Stimulated activated CD4-positive, alpha-beta T cell treated with anti-CD3 and anti-CD28 coated beads, Interleukin-2, amount 100 ng/mL, for 4 hours (primary cell): ENCODE measurements around the gene RABIF.
A peak's percentile ranks its signal among the peaks of the same experiment; 100 is the strongest.
"Not testable (repeated sequence)": the region's sequence is repeated elsewhere in the genome, so short reads cannot be mapped to it uniquely, and the experiment has no call there.

ENCODE experiments used
- DNase-seq: peaks from one replicate; pipeline ENCODE4 v3.0.0-alpha.2; 2020; ENCODE audit warnings: low read depth

Gene RABIF

DNA sequence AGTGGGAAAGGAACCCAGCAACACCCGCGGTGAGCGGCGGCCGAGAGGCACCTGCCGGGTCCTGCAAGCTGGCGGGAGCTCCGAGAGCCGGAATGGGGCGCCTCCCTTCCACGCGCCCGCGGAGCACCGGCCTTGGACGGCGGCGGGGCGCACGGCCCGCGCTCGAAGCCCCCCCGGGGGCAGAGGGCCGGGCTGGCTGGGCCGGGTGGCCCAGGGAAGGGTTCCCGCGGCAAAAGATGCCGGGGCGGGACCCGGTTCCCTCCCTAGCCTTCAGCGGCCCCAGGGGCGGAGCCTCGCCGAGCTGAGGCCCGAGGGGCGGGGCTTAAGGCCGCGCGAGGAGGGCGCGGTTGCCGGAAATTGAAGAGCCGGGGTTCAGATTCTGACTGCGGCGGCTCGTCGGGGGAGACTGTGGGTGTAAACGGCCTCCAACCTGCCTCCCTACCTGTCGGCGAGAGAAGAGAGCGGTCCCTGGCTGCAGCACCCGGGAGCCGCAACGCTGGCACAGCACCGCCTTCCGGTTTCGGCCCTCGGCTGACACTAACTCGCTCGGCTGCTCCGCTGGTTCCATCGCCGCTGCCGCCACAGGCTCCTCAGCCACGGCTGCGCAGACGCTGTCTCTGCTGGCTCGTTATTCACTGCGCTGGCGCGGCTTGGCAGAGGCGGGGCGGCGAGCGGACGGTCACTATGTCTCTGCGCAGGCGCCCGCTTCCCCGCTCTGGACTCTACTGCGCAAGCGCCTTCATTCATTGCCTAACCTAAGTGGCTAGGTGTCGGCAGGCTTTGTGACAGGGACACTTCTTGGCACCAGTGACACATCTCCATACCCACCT, at the start of gene RABIF:
RABIF (minus strand) TSS at position 619 of the 830 bp plus-strand sequence; CDS start at position 568, 51 bp downstream.
- DNase-seq: peak; percentile 94

DNA sequence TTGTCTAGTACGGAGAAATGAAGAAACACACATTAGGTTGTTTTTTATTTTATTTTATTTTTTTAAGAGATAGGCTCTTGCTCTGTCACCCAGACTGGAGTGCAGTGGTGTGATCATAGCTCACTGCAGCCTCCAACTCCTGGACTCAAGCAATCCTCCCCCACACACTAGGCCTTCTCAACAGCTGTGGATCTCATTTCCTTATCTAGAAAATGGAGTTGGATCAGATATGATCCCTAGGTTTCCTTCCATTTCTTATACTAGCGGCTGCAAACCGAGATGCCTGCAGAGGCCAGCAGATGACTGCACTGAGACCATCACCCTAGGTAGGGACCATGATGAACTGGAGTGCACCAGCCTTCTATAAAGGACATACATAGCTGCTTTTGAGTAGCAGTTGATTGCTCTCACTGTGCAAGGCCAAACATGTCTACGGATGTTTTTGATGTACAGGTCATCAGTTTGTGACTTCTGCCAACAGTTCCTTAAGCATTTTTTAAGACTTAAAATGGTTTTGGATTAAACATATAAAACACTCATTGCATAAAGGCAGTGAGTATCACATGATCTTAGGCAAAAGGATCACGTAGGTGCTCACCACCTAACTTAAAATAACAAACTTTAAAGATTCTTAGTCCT, 49.5 kb upstream of the RABIF start:
- no peak for DNase-seq

DNA sequence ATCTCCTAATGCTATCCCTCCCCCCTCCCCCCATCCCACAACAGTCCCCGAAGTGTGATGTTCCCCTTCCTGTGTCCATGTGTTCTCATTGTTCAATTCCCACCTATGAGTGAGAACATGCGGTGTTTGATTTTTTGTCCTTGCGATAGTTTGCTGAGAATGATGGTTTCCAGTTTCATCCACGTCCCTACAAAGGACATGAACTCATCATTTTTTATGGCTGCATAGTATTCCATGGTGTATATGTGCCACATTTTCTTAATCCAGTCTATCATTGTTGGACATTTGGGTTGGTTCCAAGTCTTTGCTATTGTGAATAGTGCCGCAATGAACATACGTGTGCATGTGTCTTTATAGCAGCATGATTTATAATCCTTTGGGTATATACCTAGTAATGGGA, 47.5 kb upstream of the RABIF start:
- not testable (repeated sequence) for DNase-seq

DNA sequence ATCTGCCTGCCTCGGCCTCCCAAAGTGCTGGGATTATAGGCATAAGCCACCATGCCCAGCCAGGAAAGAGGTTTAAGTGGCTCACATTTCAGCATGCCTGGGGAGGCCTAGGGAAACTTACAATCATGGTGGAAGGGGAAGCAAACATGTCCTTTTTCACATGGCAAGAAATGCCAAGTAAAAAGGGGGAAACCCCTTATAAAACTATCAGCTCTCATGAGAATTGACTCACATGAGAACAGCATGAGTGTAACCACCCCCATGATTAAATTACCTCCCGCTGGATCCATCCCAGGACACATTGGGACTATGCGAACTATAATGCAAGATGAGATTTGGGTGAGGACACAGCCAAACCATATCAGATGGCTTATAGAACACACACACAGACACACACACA, 46.9 kb upstream of the RABIF start:
- DNase-seq: no peak

DNA sequence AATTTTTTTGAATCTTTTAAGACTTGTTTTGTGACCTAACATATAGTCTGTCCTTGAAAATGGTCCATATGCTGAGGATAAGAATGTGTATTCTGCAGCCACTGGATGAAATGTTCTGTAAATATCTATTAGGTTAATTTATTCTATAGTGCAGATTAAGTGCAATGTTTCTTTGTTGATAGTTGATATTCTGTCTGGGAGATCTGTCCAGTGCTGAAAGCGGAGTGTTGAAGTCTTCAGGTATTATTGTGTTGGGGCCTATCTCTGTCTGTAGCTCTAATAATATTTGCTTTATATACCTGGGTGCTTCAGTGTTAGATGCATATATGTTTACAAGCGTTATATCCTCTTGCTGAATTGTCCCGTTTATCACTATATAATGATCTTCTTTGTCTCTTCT, 45.8 kb upstream of the RABIF start:
- DNase-seq: no peak

DNA sequence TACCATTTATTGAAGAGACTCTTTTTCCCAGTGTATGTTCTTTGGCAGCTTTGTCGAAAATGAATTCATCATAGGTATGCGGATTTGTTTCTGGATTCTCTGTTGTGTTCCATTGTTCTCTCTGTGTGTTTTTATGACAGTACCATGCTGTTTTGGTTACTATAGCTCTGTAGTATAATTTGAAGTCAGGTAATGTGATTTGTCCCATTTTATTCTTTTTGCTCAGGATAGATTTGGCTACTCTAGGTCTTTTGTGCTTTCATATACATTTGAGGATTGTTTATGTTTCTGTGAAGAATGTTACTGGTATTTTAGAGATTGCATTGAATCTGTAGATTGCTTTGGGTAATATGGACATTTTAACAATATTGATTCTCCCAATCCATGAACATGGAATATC, 43.5 kb upstream of the RABIF start:
- no peak for DNase-seq

DNA sequence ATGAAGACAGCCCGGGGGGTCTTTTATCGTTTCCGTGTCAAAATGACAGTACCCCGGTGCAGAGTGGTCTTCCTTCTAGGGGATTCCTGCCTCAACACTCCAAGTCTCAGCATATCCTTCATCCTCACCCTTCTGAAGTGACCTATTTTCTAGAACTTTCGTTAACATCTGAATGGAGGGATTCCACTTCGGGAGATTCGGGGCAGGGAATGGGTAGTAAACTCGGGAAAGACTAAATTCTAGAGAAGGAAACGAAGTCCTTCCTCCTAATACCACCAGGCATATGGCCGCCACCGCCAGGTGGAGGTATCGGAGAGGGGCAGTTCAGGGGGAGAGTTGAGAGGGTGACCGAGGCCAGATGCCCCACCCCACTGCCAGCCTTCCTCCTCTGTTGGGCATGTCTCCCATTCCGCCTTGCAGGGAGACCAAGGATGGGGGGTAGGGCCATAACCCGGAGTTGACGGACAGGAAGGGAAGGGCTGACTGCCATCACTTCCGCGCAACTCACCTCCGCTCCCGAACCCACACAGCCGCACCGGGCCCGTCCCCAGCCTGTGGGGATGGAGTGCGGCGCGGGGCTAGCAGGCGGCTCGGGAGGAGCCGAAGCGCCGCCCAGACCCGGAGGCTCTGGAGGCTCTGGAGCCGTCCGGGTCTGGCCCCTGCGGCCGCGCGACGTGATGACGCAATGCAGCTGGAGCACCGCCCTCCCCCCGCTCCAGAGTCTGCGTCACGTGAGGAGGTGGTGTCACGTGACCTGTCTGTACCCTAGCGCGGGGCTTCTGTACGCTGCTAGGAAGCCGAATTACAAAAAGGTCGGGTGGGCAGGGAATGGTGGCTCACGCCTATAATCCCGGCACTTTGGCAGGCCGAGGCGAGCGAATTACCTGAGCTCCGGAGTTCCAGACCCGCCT, 37.9 kb upstream of the RABIF start, which contains the start of gene KLHL12:
KLHL12 (minus strand) TSS at position 654 of the 911 bp plus-strand sequence. CDS start 2,072 bp downstream, outside the sequence.
- peak; percentile 93 for DNase-seq

DNA sequence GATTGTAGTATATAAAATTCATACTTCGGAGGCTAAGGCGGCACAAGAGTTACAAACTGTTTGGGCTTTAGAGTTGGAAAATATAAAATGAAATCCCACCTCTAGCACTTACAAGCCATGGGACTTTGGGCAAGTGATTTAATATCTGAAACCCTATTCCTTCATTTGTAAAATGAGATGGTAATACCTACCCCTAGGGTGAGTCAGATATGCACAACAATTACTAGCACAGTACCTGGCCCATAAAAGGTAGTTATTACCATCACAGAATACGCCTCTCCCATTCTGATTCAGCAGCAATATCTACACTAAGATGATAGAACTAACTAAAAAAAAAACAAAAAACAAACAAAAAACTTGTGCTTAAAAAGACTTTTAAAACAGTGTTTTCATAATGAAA, 34.6 kb upstream of the RABIF start:
- DNase-seq: no peak

DNA sequence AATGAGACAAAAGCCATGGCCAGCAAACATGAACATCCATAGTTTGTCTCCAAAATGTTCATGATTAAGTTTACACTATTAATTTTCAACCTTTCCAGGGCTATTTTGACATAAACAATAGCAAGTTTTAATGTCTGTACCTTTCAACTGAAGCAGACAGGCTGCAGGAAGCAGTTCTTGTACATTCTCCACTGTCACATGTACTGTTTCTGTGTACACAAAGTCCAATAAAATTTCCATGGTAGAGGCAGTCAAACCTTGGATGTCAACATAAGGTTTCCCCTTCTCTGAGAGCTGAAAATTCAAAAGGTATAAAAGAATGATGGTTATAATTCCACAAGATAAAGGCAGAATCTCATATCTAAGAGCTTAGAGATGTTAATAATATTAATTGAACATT, 30.7 kb upstream of the RABIF start:
- DNase-seq: no peak

DNA sequence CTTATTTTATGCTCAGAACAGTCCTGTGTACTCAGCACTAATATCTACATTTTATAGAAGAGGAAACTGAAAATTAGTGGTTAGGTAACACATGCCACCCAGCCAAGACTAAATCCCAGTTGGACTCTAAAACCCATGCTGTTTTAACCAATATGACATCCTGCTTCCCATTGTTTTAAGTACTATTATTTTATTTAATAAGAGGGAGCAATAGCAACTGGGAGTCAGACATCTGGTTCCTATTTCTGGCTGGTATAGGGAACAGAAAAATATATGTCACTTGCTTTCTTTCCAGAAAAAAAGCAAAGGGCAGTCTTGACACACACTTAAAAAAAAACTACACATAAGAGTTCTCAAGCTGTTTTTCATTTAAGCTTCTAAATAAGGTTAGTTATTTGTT, 26.2 kb upstream of the RABIF start:
- DNase-seq: no peak

DNA sequence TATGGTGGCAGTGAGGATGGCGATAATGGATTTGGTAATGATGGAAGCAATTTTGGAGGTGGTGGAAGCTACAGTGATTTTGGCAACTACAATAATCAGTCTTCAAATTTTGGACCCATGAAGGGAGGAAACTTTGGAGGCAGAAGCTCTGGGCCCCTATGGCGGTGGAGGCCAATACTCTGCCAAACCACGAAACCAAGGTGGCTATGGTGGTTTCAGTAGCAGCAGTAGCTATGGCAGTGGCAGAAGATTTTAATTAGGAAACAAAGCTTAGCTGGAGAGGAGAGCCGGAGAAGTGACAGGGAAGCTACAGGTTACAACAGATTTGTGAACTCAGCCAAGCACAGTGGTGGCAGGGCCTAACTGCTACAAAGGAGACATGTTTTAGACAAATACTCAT, 23.5 kb upstream of the RABIF start:
- DNase-seq: not testable (repeated sequence)

DNA sequence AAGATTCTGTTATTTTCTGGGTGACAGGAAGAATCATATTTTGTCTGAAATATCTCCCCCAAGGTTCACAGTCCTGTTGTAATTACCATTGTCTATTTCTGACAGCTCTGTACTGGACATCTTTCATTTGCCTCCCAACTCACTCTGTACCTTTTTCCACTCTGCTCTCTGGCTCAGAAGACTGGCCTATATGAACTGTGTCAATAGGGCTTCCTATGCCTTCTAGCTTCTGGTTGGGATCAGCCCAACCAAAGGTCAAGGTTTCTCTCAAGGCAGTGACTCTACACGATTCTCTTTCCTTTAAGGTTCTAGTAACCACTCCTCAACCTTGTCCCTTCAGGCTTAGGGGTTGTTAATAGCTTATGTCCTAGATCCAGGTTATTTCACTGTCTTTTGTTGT, 20.5 kb upstream of the RABIF start:
- no peak for DNase-seq

DNA sequence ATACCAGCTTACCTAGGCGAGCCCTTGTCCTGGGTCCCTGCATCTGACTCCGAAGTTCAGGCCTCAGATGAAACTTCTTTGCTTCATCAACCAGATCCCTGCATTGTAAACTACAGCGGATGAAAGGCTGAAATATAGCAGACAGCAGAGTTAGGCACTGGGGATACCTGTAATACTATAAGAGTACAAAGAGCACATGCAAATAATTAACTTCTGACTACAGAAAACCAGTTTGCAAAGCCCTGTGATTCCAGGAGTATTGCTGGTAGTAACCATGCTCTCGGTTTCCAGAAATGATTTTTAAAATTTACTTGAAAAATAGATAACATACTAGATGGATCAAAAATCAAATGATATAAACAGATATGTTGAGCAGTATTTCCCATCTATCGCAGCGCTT, 20.0 kb upstream of the RABIF start:
- no peak for DNase-seq

DNA sequence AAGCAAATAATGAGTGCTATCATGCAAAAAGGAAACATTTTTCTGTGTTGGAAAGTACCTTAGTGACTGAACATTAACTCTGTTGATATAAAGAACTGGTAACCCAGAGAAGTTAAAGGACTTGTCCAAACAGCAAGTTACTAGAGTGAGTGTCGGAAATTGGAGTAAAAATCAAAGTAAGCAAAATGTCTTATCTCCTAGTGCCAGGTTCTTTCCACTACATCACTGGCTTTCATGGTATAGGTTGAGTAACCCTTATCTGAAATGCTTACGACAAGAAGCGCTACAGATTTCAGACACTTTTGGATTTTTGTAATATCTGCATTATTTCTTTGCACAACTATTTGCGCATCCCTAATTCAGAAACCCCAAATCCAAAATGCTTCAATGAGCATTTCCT, 16.4 kb upstream of the RABIF start:
- DNase-seq: no peak

DNA sequence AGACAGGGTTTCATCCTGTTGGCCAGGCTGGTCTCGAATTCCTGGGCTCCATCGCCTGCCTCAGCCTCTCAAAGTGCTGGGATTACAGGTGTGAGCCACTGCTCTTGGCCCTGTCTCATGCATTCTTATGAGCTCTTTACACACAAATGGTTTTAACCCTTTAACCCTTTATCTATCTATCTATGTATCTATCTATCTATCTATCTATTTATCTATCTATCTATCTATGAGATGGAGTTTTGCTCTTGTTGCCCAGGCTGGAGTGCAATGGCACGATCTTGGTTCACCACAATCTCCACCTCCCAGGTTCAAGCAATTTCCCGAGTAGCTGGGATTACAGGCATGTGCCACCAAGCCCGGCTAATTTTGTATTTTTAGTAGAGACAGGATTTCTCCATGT, 14.9 kb upstream of the RABIF start:
- DNase-seq: not testable (repeated sequence)

DNA sequence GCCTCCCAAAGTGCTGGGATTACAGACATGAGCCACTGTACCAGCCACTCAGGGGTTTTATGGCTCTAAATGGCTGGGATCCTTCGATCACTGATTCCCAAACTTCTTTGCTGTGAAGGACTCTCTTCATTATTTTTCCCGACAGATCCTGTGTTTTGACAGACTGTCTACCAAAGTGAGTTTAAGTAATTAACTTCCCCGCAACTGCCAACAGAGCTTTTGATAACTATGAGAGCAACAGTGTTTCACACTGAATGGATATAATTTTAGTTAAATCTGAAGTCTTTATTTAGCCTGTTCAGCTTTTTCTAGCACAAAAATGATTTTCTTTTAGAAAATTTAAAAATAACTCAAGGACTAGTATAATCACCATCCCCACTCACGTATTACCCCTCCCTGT, 12.6 kb upstream of the RABIF start:
- no peak for DNase-seq

DNA sequence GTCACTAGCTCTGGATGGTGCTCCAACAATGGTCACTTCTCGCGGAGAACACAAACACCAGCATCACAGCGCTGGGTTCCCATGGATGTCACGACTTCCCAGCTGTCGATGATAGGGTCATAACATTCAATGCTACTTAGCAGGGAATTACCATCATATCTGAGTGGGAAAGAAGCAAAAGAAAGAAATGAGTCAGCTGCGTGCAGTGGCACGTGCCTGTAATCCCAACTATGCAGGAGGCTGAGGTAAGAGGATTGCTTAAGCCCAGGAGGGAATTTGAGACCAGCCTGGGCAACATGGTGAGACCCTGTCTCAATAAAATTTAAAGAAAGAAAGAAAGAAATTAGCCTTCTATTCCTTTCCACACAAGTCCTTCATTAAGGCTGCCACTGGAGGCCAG, 3.6 kb upstream of the RABIF start:
- DNase-seq: no peak

DNA sequence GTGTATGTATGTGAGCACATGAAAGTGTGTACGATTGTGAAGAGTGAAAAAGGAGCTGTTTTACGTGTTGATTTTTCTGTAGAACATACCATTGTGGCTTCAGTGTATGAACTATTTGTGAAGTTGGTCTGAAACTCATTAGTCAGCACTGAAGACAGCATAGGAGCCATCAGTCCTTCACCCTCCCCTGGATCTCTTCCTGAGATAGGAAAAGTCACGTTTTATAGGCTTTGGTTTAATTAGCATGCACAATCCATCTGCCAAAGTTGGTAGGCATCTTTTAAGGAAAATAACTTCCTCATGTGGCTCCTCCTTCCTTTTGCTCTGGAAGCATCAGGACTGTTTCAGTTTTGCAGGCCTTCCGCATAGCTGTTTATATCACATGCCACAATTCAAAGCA, 1.4 kb upstream of the RABIF start:
- DNase-seq: no peak

DNA sequence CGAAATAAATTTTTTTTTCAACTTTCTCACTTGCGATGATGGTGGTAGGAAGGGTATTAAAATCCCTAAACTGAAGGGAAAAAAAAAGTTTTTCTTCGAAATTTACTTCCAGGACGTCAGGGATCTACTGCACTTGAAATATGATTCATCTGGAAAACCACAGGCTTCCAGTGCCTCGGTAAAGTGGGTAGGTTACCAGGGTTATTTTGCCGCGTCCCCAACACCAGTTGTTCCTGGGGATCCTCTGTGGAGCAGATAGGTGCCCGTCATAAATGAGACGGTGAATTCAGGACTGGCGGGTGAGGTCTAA, 773 bp downstream of the RABIF start:
- DNase-seq: no peak

DNA sequence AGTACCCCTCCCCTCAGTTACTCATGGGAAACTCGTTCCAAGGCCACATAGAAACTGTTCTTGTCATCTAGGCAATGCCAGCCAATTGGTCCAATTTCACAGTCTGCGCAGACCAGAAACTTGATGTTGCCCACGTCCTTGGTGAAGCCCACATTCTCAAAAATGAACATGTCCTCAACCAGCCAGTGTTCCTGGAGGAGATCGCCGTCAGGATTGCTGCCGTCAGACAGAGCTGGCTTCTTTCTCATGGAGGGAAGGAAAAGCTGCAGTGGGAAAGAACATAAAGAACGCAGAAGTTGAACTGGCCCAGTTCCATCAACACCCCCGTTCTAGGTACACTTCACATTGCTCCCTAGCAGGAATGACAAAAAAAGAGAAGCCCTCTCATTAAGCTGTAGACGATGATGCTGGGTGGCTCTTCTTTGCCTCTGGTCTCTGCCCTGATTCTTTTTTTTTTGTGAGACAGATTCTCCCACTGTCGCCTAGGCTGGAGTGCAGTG, 7.9 kb downstream of the RABIF start:
- no peak for DNase-seq

DNA sequence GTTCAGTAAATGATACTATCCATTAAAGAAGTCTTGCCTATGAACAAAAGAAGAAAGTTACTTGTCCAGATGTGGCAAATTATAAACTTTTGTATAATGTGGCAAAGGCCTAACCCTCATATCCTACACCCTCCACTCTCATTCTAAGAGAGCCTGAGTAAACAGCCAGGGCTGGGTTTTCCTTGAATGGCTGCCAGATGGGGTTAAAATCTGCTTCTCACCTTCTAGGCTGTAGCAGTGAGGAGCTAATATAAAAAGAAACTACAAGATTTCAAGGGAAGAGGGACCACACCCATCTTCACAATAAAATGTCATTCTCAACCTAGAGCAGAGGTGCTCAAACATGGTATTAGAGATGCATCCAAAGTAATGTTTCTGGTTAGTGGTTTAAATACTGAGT, 8.9 kb downstream of the RABIF start:
- DNase-seq: no peak

DNA sequence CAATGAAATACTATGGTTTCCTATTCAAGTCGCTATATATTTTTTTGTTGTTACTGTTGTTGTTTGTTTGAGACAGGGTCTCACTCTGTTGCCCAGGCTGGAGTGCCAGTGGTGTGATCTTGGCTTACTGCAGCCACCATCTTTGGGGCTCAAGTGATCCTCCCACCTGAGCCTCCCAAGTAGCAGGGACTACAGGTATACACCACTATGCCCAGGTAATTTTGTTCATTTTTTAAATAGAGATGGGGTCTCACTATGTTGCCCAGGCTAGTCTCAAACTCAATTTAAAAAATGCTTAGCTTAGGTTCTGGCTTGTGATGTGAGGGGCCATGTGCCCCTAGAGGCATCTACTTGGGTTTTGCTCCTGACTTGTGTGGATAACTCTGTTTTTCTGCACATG, 9.8 kb downstream of the RABIF start:
- DNase-seq: no peak

DNA sequence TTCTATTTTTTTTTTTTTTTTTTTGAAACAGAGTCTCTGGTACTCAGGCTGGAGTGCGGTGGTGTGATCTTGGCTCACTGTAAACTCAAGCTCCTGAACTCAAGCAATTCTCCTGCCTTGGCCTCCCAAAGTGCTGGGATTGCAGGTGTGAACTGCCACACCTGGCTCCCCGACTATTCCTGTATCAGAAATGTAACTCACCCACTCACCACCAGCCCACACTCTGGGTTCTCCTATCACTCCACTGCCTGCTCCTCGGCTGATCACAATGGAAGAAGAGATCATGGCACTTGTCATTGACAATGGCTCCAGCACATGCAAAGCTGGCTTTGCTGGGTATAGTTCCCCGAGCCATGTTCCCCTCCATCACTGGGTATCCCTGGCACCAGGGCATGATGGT, 15.9 kb downstream of the RABIF start:
- DNase-seq: no peak
